GM21786 (cell line): ENCODE data around the gene BMP10.

ENCODE experiments used
- ATAC-seq: cut with Tn5 transposase; IDR thresholded peaks from one replicate; pipeline ENCODE4 v1.9.1; 2021; ENCODE audit not compliant: unreplicated experiment

The BMP10 gene

GRCh38 chr2:68854476-68854875, 16.7 kb downstream of the BMP10 start:
- no peak for ATAC-seq

- ATAC-seq, result no peak
These were observed 17.3 kb downstream of the BMP10 start for GRCh38 chr2:68853915-68854314.

- ATAC-seq, result no peak
These were observed 18.2 kb downstream of the BMP10 start for GRCh38 chr2:68853035-68853434.

GRCh38 chr2:68850524-68850923, 20.7 kb downstream of the BMP10 start:
- no peak for ATAC-seq

- ATAC-seq, result no peak
These were observed 21.6 kb downstream of the BMP10 start for GRCh38 chr2:68849579-68850030.

DNA sequence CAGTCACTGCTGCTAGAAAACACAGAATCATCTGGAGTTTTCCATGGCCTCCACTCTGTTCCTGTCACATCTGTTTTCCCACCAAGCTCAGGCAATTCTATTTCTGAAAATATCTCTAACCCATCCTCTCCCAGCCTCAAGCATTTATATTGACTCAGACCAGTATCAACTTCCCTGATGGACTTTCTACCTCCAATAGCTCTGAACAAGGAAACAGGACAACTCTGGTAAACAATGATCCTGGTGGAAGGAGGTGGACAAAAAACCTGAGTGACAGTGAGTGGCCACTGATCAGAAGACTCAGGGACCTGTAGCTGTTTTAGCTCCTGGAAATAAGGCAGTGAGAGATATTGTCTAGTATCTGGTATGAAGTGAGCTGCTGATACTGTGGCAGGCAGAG, 23.4 kb downstream of the BMP10 start:
- ATAC-seq, result no peak

GRCh38 chr2:68846091-68846490, 25.1 kb downstream of the BMP10 start:
- no peak for ATAC-seq

GRCh38 chr2:68845043-68845442, 26.2 kb downstream of the BMP10 start:
- ATAC-seq, result no peak

DNA sequence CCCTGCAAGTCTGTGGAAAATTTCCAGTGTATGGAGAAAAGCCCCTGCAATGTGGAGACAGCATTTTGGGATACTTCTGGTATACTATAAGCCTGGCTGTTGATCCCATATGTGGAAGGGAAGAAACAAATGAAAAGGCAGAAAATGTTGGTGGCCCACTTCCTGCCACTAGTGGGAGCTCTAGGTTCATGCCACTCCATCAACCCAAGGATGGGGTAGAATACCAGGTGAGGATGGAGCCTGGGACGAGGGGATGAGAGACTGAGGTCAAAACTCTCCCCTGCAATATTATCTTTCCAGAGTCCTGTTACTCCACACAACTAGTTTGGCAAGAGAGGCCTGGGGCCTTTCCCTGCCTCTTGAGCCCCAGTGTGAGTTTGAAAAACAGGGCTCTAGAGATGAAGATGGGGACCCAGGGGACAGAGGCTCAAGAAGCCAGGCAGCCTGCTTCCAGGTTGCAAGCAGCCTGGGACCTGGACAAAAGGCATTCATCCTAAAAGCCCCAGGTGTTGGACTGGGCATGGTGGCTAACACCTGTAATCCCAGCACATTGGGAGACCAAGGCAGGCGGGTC, 31.9 kb downstream of the BMP10 start:
- no peak for ATAC-seq

DNA sequence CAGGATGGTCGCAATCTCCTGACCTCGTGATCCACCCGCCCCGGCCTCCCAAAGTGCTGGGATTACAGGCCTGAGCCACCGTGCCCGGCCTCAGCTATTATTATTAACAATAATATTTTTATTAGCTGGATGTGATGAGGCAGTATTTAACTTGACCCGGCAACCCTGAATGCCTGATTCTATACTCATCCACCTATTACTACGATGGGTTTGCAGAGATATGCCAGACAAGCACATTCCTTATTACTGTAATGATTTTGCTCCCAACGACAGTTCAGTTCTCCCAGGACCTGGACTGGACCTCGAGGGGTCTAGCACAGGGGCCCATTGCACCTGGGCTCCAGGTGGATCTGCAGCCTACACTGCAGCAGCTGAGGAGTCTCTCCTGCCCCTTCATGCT, 32.6 kb downstream of the BMP10 start:
- no peak for ATAC-seq

- peak; percentile 52 for ATAC-seq
These were observed 33.3 kb downstream of the BMP10 start for GRCh38 chr2:68837861-68838341.

DNA sequence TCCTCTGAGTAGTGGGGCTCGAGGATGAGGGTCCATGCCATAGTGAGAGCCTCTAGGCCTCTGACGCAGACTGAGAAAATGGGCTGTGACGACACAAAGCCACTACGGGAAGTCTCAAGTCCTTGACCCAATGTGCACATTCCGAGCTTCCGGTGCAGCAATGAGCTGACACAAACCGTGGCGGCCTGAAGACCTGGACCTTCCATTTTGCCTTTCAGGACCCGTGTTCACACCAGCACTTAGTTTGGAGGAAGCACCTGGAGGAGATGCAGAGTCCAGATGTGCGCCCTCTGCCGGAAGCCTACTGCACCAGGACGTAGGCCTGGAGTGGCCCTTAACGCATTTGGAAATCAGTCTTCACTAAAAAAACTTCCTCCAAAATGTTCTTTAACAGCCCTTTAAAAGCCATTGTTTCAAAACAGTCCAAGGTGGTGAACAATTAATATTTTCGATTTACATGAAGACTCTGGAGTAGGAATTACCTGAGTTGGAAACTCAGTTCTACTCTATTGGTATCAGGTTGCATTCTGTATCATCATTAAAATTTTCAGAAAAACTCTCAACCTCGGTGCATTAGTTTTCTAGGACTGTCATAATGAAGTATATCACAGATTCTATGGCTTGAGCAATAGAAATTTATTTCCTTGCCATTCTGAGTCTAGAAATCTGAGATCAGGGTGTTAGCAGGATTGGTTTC, 33.9 kb downstream of the BMP10 start:
- no peak for ATAC-seq

GRCh38 chr2:68835621-68836020, 35.6 kb downstream of the BMP10 start:
- ATAC-seq, result no peak

DNA sequence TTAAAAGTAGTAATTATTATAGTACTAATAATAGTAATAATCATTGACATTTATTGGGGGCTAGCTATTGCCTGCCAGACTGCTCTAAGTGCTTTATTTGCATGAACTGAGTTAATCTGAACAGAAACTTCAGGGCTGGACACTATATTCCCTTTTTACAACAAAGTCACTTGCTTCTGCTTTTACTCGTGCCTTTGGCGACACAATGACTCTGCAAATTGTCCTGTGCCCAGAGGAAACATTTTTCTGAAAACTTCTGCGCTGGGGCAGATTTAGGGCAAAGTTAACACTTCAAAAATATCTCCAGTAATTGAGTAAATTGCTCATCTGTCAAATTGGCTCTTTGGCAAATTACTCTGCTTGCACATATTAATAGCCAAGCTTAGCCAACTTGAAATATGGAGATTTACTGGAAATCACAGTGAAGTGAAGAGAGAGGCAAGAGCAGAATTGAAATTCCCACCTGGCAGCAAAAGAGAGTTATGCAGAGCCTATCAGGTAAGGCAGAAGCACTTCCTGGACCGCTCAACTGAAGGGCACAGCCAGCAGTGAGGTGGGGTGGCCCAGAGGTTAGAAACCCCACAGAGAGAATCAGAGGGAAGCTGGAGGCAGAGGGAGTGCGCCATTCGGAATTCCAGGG, 36.3 kb downstream of the BMP10 start:
- ATAC-seq, result no peak

DNA sequence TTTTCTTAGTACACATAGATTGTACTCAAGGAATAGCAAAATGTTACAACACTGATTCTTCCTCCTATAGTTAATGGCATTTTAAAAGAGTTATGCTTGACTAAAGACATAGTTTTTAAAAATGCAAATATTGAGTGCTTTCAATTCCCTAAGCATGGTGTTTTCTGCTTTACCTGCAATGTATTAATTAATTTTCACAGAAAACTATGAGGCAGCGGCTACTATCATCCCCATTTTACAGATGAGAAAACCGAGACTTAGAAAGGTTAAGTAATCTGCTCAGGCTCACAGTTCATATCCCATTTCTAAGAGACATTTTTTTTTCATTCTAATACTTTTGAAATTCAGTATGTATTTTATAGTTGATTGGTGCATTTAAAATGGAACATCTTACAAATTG, 38.0 kb downstream of the BMP10 start:
- ATAC-seq, result no peak

- peak; percentile 70 for ATAC-seq
These were observed 38.8 kb downstream of the BMP10 start for GRCh38 chr2:68832233-68832869.

- ATAC-seq, result no peak
These were observed 39.4 kb downstream of the BMP10 start for GRCh38 chr2:68831686-68832232.

DNA sequence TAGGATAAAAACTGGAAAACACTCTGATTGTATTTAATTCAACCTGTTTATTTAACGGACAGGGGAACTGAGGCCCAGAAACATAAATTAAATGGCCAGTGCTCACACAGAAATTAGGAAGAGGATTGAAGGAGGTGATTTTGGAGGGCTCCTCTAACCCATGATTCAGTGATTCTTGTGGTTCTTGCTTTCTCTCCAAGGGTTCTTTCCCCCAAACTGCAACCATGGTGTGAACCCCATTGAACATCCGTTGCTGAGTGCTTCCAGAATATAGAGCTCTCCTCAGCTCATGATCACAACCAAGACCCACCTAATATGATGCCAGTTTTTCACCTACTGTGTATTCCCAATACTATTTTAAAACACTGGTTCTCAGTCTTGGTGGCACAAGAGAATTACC, 41.4 kb downstream of the BMP10 start:
- ATAC-seq, result no peak

- ATAC-seq, result no peak
These were observed 42.1 kb downstream of the BMP10 start for GRCh38 chr2:68828887-68829708.

DNA sequence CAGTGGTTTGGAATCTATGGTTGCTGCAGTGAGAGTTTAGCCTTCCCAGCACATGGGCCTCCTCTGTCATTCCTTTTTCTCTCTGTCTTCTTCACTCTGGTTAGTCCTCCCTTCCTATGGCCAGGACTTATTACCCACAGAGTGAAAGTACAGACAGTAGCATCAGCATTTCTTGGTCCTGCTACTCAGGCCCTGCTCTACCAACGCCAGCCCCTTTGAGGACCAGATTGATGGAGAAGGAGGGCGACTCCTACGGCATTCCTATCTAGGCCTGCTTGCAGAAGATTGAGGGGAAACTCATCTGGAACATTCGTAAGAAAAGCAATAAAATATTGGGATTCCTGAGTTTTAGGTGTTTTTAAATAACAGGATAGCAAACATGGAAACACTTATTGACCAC, 43.5 kb downstream of the BMP10 start:
- ATAC-seq, result no peak

DNA sequence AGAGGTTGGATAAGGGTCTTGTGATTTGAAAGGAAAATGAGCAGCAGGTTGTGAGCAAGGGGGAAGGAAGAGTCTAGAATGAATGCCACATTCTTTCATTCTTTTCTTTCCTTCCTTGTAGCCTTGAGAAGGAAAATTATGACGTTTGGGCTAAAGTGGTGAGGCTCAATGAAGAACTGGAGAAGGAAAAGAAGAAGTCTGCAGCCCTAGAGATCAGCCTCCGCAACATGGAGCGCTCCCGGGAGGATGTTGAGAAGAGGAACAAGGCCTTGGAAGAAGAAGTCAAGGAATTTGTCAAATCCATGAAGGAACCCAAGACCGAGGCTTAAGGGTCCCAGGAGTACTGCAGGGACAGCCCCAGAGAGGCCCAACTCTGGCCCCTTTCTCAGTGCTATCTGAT, 45.3 kb downstream of the BMP10 start:
- no peak for ATAC-seq
